NT2/D1 (cell line): ENCODE data around the gene SSX4B.
"Not testable (repeated sequence)": the region's sequence is repeated elsewhere in the genome, so short reads cannot be mapped to it uniquely, and the experiment has no call there.

Source experiments
- SUZ12 ChIP-seq: IDR thresholded peaks from 2 replicates; pipeline ENCODE4 v1.6.1; 2011; ENCODE audit not compliant: insufficient read length, insufficient read depth; ENCODE audit errors: extremely low read depth
- YY1 ChIP-seq: IDR thresholded peaks from 2 replicates; pipeline ENCODE4 v1.6.1; 2011; ENCODE audit not compliant: insufficient read length, insufficient read depth
- ZNF274 ChIP-seq: IDR thresholded peaks from 2 replicates; pipeline ENCODE4 v1.6.1; 2011; ENCODE audit warnings: mild to moderate bottlenecking, low read depth, low read length

DNA sequence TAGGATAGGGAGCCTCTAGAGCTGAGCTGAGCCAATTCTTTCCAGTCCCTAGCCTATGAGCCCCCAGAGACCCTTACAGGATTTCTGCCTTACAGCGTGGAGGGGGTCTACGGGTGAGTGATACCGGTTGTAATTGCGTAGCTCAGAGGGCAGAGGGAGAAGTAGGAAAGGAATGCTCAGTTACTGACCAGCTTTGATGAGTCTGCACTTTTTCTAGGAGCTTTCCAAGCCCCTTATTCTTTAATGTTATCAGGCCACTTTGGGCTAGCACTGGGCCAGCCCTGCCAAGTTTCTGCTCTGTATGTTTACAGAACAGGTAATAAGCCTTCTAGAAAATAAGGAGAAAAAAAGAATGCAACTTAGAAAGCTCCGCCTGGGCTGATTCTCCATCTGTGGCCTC lies 17.8 kb upstream of the SSX4B start:
- TF ChIP-seq ZNF274, YY1, SUZ12: not testable (repeated sequence)
